Neural progenitor cell (in vitro differentiated cells): ENCODE data around the gene SERPINB13.

ENCODE experiments used
- CTCF ChIP-seq: fragments of 200-600 bp; sonication (generic); IDR thresholded peaks from 2 replicates; pipeline ENCODE4 v1.5.1; 2017; ENCODE audit warnings: antibody characterized with exemption, mild to moderate bottlenecking
- EZH2 ChIP-seq: fragments of 200-600 bp; sonication (generic); IDR thresholded peaks from 2 replicates; pipeline ENCODE4 v1.6.1; 2017; ENCODE audit warnings: antibody characterized with exemption, mild to moderate bottlenecking, moderate library complexity
- EZH2phosphoT487 ChIP-seq: fragments of 200-600 bp; sonication (generic); IDR thresholded peaks from 2 replicates; pipeline ENCODE4 v1.6.1; 2017; ENCODE audit warnings: antibody characterized with exemption

- no peak for TF ChIP-seq CTCF
- no peak for TF ChIP-seq EZH2
- TF ChIP-seq EZH2phosphoT487, result no peak
Measured at GRCh38 chr18:63592471-63592870, 5.3 kb downstream of the SERPINB13 start.
